Activated CD4-positive, alpha-beta memory T cell treated with anti-CD3 and anti-CD28 coated beads for 36 hours (primary cell): ENCODE measurements around the gene TMEM219. TPM values are rescaled to one million over a fixed set of nuclear protein-coding genes. Genes with fewer than 3 reads are reported as not detected.
A peak's percentile ranks its signal among the peaks of the same experiment; 100 is the strongest.
"Not testable (repeated sequence)": the region's sequence is repeated elsewhere in the genome, so short reads cannot be mapped to it uniquely, and the experiment has no call there.

Experiments used
- CTCF ChIA-PET: fragments of 350-600 bp; sonication (Branson Sonifier 250); formaldehyde crosslinking; loops from one replicate; lab custom pipeline; 2021; ENCODE audit warnings: antibody characterized with exemption, inconsistent platforms; lab: Charles Lee
- POLR2A ChIA-PET: fragments of 350-600 bp; sonication (Branson Sonifier 250); formaldehyde crosslinking; loops from one replicate; lab custom pipeline; 2021; ENCODE audit warnings: antibody characterized with exemption; lab: Charles Lee
- DNase-seq: peaks from one replicate; pipeline ENCODE4 v3.0.0-alpha.2; 2020
- H3K27ac Mint-ChIP-seq: one replicate; pipeline ENCODE4 v1.8.0; 2021; ENCODE audit warnings: mixed read lengths
- H3K27me3 Mint-ChIP-seq: one replicate; pipeline ENCODE4 v1.8.0; 2021; ENCODE audit warnings: mixed read lengths
- H3K36me3 Mint-ChIP-seq: one replicate; pipeline ENCODE4 v1.8.0; 2021; ENCODE audit warnings: mixed read lengths
- H3K4me1 Mint-ChIP-seq: one replicate; pipeline ENCODE4 v1.8.0; 2021; ENCODE audit warnings: low read depth, mixed read lengths
- H3K4me3 Mint-ChIP-seq: one replicate; pipeline ENCODE4 v1.8.0; 2021; ENCODE audit warnings: mild to moderate bottlenecking, mixed read lengths
- H3K9me3 Mint-ChIP-seq: one replicate; pipeline ENCODE4 v1.8.0; 2021; ENCODE audit warnings: mixed read lengths
- intact Hi-C: fragments of 100-400 bp; cut with micrococcal nuclease; formaldehyde crosslinking; loops from one replicate; pipeline ENCODE4 v1.15.1; 2023
- total RNA-seq, 2 experiments: library from RNA; stranded (reverse); gene quantifications; one replicate each; pipeline ENCODE4 v1.2.3, GENCODE V29; 2021

The TMEM219 gene
- total RNA-seq, 2 experiments from 2014 or later: 57.1 to 64.8 TPM

GRCh38 chr16:29925781-29926710, 35.8 kb upstream of the TMEM219 start, which contains the start of gene KCTD13:
Gene KCTD13, minus strand, starts transcription at chr16:29926226. Its CDS starts 193 bp downstream, at chr16:29926033.
- peak; percentile 93 for DNase-seq
- Mint-ChIP-seq H3K4me1 (peaks cover 37% of the 10 kb centered on the region), H3K9me3 (no peaks in the 10 kb centered on the region), H3K27me3 (no peaks in the 10 kb centered on the region), H3K27ac (peak within 1 kb of the TSS; percentile 89), H3K4me3 (peak within 1 kb of the TSS; percentile 82), H3K36me3 (peaks cover 4% of the 10 kb centered on the region)
- POLR2A ChIA-PET: interaction anchor here (0.6 to 2.3 kb wide), 22 partner anchors 10 to 976 kb away, joined by 3 to 13 read pairs (median 5); partner anchors contain the start of genes ALDOA, ASPHD1, CDIPT and HIRIP3
- intact Hi-C loops: loop anchor here (1.0 to 5.0 kb wide), 5 partner anchors 26 to 70 kb away; partner anchors contain the start of genes ASPHD1, CDIPT, INO80E and TAOK2
- CTCF ChIA-PET: interaction anchor here (0.6 to 2.6 kb wide), 12 partner anchors 10 to 235 kb away, joined by 3 to 12 read pairs (median 4); partner anchors contain the start of genes ASPHD1, KIF22 and TMEM219

- intact Hi-C loops: loop anchor here (1.0 to 5.0 kb wide), 5 partner anchors 26 to 70 kb away; partner anchors contain the start of genes ASPHD1, CDIPT, INO80E and TAOK2
- ChIA-PET CTCF (interaction anchor here (0.6 to 2.6 kb wide), 11 partner anchors 10 to 235 kb away, joined by 3 to 12 read pairs (median 4); partner anchors contain the start of genes ASPHD1, KIF22 and TMEM219), POLR2A (interaction anchor here (0.5 to 2.3 kb wide), 19 partner anchors 10 to 975 kb away, joined by 3 to 13 read pairs (median 6); partner anchors contain the start of genes ALDOA, ASPHD1, CDIPT and HIRIP3)
- H3K27ac Mint-ChIP-seq: peak overlapping the region; percentile 89
- H3K4me1 Mint-ChIP-seq: peaks cover 34% of the 10 kb centered on the region
- no peaks in the 10 kb centered on the region for H3K9me3 Mint-ChIP-seq
- H3K27me3 Mint-ChIP-seq: no peaks in the 10 kb centered on the region
- no peak for DNase-seq
- H3K4me3 Mint-ChIP-seq: peak overlapping the region; percentile 82
- peaks cover 2% of the 10 kb centered on the region for H3K36me3 Mint-ChIP-seq
These were observed 35.2 kb upstream of the TMEM219 start for GRCh38 chr16:29926711-29927052.

- DNase-seq: no peak
- no peaks in the 10 kb centered on the region for H3K27me3 Mint-ChIP-seq
- no peaks in the 10 kb centered on the region for H3K9me3 Mint-ChIP-seq
- H3K4me1 Mint-ChIP-seq: peaks cover 34% of the 10 kb centered on the region
- POLR2A ChIA-PET: interaction anchor here (0.5 to 2.3 kb wide), 14 partner anchors 11 to 138 kb away, joined by 3 to 13 read pairs (median 6); partner anchors contain the start of genes ALDOA, ASPHD1, CDIPT and HIRIP3
- CTCF ChIA-PET: interaction anchor here (0.9 to 2.6 kb wide), 9 partner anchors 11 to 236 kb away, joined by 3 to 12 read pairs (median 4); partner anchors contain the start of genes KIF22 and TMEM219
- H3K36me3 Mint-ChIP-seq: peaks cover 2% of the 10 kb centered on the region
- peak overlapping the region; percentile 82 for H3K4me3 Mint-ChIP-seq
- no peak overlapping the region for H3K27ac Mint-ChIP-seq
- intact Hi-C loops: loop anchor here (2.0 to 5.0 kb wide), 3 partner anchors 35 to 64 kb away; partner anchors contain the start of genes CDIPT, TAOK2 and TMEM219
These were observed 34.6 kb upstream of the TMEM219 start for GRCh38 chr16:29927070-29927905.

- H3K27me3 Mint-ChIP-seq, intact Hi-C loops, H3K4me3 Mint-ChIP-seq, H3K27ac Mint-ChIP-seq, POLR2A ChIA-PET, DNase-seq, H3K36me3 Mint-ChIP-seq, H3K9me3 Mint-ChIP-seq, CTCF ChIA-PET: not testable (repeated sequence)
- H3K4me1 Mint-ChIP-seq: peaks cover 11% of the 10 kb centered on the region
These were observed 30.1 kb upstream of the TMEM219 start for GRCh38 chr16:29931750-29932149.

GRCh38 chr16:29940656-29941055, 21.2 kb upstream of the TMEM219 start:
- POLR2A ChIA-PET: no interaction called here
- CTCF ChIA-PET: no interaction called here
- no peak overlapping the region for H3K4me3 Mint-ChIP-seq
- no peaks in the 10 kb centered on the region for H3K36me3 Mint-ChIP-seq
- no peaks in the 10 kb centered on the region for H3K9me3 Mint-ChIP-seq
- no peak for DNase-seq
- H3K4me1 Mint-ChIP-seq: no peaks in the 10 kb centered on the region
- H3K27ac Mint-ChIP-seq: no peak overlapping the region
- intact Hi-C loops: no loop called here
- H3K27me3 Mint-ChIP-seq: peaks cover 6% of the 10 kb centered on the region

- Mint-ChIP-seq H3K27me3 (peaks cover 3% of the 10 kb centered on the region), H3K4me1 (no peaks in the 10 kb centered on the region), H3K36me3 (no peaks in the 10 kb centered on the region), H3K27ac (no peak overlapping the region), H3K9me3 (no peaks in the 10 kb centered on the region), H3K4me3 (no peak overlapping the region)
- no peak for DNase-seq
- CTCF ChIA-PET: interaction anchor here (1.5 kb wide), 1 partner anchor 101 kb away, joined by 3 read pairs; no protein-coding TSS in a partner anchor
- POLR2A ChIA-PET: no interaction called here
- intact Hi-C loops: no loop called here
These were observed 17.8 kb upstream of the TMEM219 start for GRCh38 chr16:29943846-29944799.

- no peaks in the 10 kb centered on the region for H3K27me3 Mint-ChIP-seq
- no peak overlapping the region for H3K4me3 Mint-ChIP-seq
- H3K27ac Mint-ChIP-seq: no peak overlapping the region
- POLR2A ChIA-PET: no interaction called here
- intact Hi-C loops: no loop called here
- H3K4me1 Mint-ChIP-seq: no peaks in the 10 kb centered on the region
- CTCF ChIA-PET: interaction anchor here (0.6 to 0.9 kb wide), 3 partner anchors 22 to 260 kb away, joined by 3 read pairs; partner anchors contain the start of gene KCTD13
- H3K36me3 Mint-ChIP-seq: no peaks in the 10 kb centered on the region
- no peak for DNase-seq
- H3K9me3 Mint-ChIP-seq: peaks cover 3% of the 10 kb centered on the region
These were observed 14.0 kb upstream of the TMEM219 start for GRCh38 chr16:29947897-29948296.

GRCh38 chr16:29950806-29951461, 10.9 kb upstream of the TMEM219 start:
- Mint-ChIP-seq H3K9me3 (peaks cover 3% of the 10 kb centered on the region), H3K27me3 (no peaks in the 10 kb centered on the region), H3K36me3 (no peaks in the 10 kb centered on the region), H3K27ac (no peak overlapping the region), H3K4me1 (no peaks in the 10 kb centered on the region), H3K4me3 (no peak overlapping the region)
- POLR2A ChIA-PET: no interaction called here
- no peak for DNase-seq
- CTCF ChIA-PET: interaction anchor here (1.1 to 1.4 kb wide), 3 partner anchors 82 to 251 kb away, joined by 3 read pairs; no protein-coding TSS in a partner anchor
- intact Hi-C loops: no loop called here

- no peaks in the 10 kb centered on the region for H3K4me1 Mint-ChIP-seq
- CTCF ChIA-PET: interaction anchor here (1.1 to 1.4 kb wide), 3 partner anchors 81 to 252 kb away, joined by 3 read pairs; no protein-coding TSS in a partner anchor
- no peak for DNase-seq
- intact Hi-C loops: no loop called here
- no peak overlapping the region for H3K27ac Mint-ChIP-seq
- no peak overlapping the region for H3K4me3 Mint-ChIP-seq
- peaks cover 3% of the 10 kb centered on the region for H3K9me3 Mint-ChIP-seq
- POLR2A ChIA-PET: no interaction called here
- no peaks in the 10 kb centered on the region for H3K27me3 Mint-ChIP-seq
- H3K36me3 Mint-ChIP-seq: no peaks in the 10 kb centered on the region
These were observed 10.1 kb upstream of the TMEM219 start for GRCh38 chr16:29951625-29952365.
